HepG2 (cell line): ENCODE data around the gene UTP3. TPM values are rescaled to one million over a fixed set of nuclear protein-coding genes. Genes with fewer than 3 reads are reported as not detected.

Experiments
- CBX5 ChIP-seq: sonication (generic); formaldehyde crosslinking; IDR thresholded peaks from 2 replicates; pipeline ENCODE4 v1.4.0; 2020; ENCODE audit warnings: missing genetic modification reagents, borderline replicate concordance
- DNMT1 ChIP-seq: sonication (generic); formaldehyde crosslinking; IDR thresholded peaks from 2 replicates; pipeline ENCODE4 v1.5.1; 2020; ENCODE audit warnings: mild to moderate bottlenecking, missing genetic modification reagents
- GABPA ChIP-seq, 2 experiments: IDR thresholded peaks; 2 replicates each; pipeline ENCODE4 v1.6.1; 2011 to 2016; ENCODE audit warnings: low read depth in 2 of 2, low read length in 1 of 2, missing biosample characterization in 1 of 2, missing genetic modification characterization in 1 of 2
- GLI4 ChIP-seq: sonication (generic); formaldehyde crosslinking; IDR thresholded peaks from 2 replicates; pipeline ENCODE4 v1.5.1; 2020; ENCODE audit warnings: missing genetic modification reagents, mild to moderate bottlenecking, moderate library complexity, borderline replicate concordance
- HMGA1 ChIP-seq: sonication (generic); formaldehyde crosslinking; conservative IDR thresholded peaks from 2 replicates; pipeline ENCODE4 v1.4.0; 2020; ENCODE audit warnings: missing genetic modification reagents
- MAZ ChIP-seq, 2 experiments: sonication (generic) in 1 of 2; formaldehyde crosslinking in 1 of 2; IDR thresholded peaks; 2 replicates each; pipeline versions ENCODE4 v1.5.0 to v1.6.1; 2012 to 2020; ENCODE audit warnings: low read depth in 2 of 2, mild to moderate bottlenecking in 2 of 2, borderline replicate concordance in 1 of 2, improper control_type of control experiment in 1 of 2, low read length in 1 of 2, missing genetic modification reagents in 1 of 2, moderate library complexity in 1 of 2
- NFKB2 ChIP-seq: sonication (generic); formaldehyde crosslinking; IDR thresholded peaks from 2 replicates; pipeline ENCODE4 v1.4.0; 2020; ENCODE audit warnings: missing genetic modification reagents, borderline replicate concordance
- NFYB ChIP-seq: sonication (generic); formaldehyde crosslinking; IDR thresholded peaks from 2 replicates; pipeline ENCODE4 v1.4.0; 2020; ENCODE audit warnings: missing genetic modification reagents
- RAD51 ChIP-seq: fragments of 450-650 bp; IDR thresholded peaks from 2 replicates; pipeline ENCODE4 v1.6.1; 2016; ENCODE audit warnings: borderline replicate concordance
- SALL1 ChIP-seq: sonication (generic); formaldehyde crosslinking; IDR thresholded peaks from 2 replicates; pipeline ENCODE4 v1.8.0; 2022; ENCODE audit warnings: mild to moderate bottlenecking, missing genetic modification reagents
- STAG1 ChIP-seq: sonication (generic); formaldehyde crosslinking; IDR thresholded peaks from 2 replicates; pipeline ENCODE4 v1.4.0; 2020; ENCODE audit warnings: missing genetic modification reagents
- ZC3H4 ChIP-seq: sonication (generic); formaldehyde crosslinking; IDR thresholded peaks from 2 replicates; pipeline ENCODE4 v1.4.0; 2020; ENCODE audit warnings: missing genetic modification reagents, borderline replicate concordance
- ZNF160 ChIP-seq: sonication (generic); formaldehyde crosslinking; IDR thresholded peaks from 2 replicates; pipeline ENCODE4 v1.8.0; 2022; ENCODE audit warnings: mild to moderate bottlenecking, inconsistent platforms, missing genetic modification reagents
- ZNF337 ChIP-seq: sonication (generic); formaldehyde crosslinking; IDR thresholded peaks from 2 replicates; pipeline ENCODE4 v1.5.1; 2020; ENCODE audit warnings: missing genetic modification reagents, low read depth, mild to moderate bottlenecking, borderline replicate concordance
- ZNF776 ChIP-seq: sonication (generic); formaldehyde crosslinking; IDR thresholded peaks from 2 replicates; pipeline ENCODE4 v1.4.0; 2020; ENCODE audit warnings: mild to moderate bottlenecking, missing genetic modification reagents
- ZXDC ChIP-seq: sonication (generic); formaldehyde crosslinking; IDR thresholded peaks from 2 replicates; pipeline ENCODE4 v1.5.0; 2020; ENCODE audit warnings: mild to moderate bottlenecking, missing genetic modification reagents
- polyA plus RNA-seq, 8 experiments: library from polyadenylated mRNA; depleted of rRNA in 3 of 8; stranded (reverse) in 7 of 8; unstranded in 1 of 8; fragments of >200 nt; fragmentation: Illumina TruSeq in 4 of 8; extraction: Trizol in 4 of 8; gene quantifications; 2 replicates each; pipeline versions ENCODE4 v1.2.1 to v1.2.3, GENCODE V29; 2011 to 2016; ENCODE audit warnings: low read depth in 4 of 8, missing spikeins in 1 of 8, mixed read lengths in 1 of 8; ENCODE audit not compliant: insufficient read depth in 1 of 8
- total RNA-seq, 5 experiments: library from RNA; depleted of rRNA; stranded (reverse); fragments of >200 nt; fragmentation: Illumina TruSeq; extraction: Trizol; gene quantifications; 2 replicates each; pipeline ENCODE4 v1.2.3, GENCODE V29; 2016; ENCODE audit warnings: low read depth in 1 of 5
- TF ChIP-seq, protein P1 (sequence below), 2 experiments: sonication (generic) in 1 of 2; formaldehyde crosslinking in 1 of 2; IDR thresholded peaks; 2 replicates each; pipeline versions ENCODE4 v1.6.1 to v1.9.0; 2014 to 2022; ENCODE audit warnings: antibody characterized with exemption in 1 of 2, borderline replicate concordance in 1 of 2, inconsistent platforms in 1 of 2, low read depth in 1 of 2, missing genetic modification reagents in 1 of 2

The UTP3 gene
- total and polyA plus RNA-seq, 2 of the 13 experiments (the other 11 are each of a cell fraction or from before 2014, with no cell fraction given) = 6.9 to 19.5 TPM

DNA sequence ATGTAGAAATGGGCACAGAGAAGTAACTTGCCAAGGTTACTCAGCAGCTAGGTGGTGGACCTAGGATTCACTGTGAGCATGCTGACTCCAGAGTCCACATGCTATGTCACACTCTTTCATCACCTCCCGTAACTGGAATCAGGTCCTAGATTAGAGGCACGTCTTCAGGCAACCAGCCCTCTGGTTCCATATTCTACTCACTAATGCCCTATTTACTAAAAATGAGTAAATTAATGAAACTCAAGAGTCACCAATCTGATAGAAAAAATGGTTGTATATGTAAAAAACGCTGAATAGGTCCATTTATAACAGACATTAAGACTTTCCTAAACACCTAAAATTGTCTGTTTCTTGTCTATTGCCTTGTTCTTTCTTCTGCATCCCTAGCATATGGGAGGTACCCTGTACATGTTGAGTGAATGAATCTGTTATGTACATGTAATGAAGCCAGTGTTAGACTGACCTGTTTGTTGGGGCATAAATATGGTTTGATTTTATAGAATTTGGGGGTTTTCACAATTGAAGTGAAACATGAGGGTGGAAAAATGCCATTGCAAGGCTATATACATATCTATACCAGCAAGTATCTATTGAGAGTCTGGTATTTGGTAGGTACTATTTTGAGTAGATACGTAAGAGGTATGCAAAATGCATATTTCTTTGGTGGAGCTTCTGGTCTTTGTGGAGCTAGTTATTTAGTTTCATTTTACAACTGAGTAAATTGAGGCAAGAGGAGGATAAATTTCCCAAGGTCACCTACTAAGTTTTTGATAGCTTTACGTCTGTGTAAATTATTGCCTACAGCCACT is 26.0 kb downstream of the UTP3 start (continued):
- TF ChIP-seq, protein P1, sequence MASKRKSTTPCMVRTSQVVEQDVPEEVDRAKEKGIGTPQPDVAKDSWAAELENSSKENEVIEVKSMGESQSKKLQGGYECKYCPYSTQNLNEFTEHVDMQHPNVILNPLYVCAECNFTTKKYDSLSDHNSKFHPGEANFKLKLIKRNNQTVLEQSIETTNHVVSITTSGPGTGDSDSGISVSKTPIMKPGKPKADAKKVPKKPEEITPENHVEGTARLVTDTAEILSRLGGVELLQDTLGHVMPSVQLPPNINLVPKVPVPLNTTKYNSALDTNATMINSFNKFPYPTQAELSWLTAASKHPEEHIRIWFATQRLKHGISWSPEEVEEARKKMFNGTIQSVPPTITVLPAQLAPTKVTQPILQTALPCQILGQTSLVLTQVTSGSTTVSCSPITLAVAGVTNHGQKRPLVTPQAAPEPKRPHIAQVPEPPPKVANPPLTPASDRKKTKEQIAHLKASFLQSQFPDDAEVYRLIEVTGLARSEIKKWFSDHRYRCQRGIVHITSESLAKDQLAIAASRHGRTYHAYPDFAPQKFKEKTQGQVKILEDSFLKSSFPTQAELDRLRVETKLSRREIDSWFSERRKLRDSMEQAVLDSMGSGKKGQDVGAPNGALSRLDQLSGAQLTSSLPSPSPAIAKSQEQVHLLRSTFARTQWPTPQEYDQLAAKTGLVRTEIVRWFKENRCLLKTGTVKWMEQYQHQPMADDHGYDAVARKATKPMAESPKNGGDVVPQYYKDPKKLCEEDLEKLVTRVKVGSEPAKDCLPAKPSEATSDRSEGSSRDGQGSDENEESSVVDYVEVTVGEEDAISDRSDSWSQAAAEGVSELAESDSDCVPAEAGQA (IDR thresholded peaks at IDR 0.05; ENCODE audit: low read depth) = no peak
- TF ChIP-seq, protein P1 (CRISPR knock-in tag; IDR thresholded peaks at IDR 0.05; ENCODE audit: borderline replicate concordance) = no peak
- no peak for TF ChIP-seq NFYB
- no peak for TF ChIP-seq HMGA1 (CRISPR knock-in tag)
- TF ChIP-seq SALL1 = peak; percentile 43; the same call in 1 of the 2 replicates
- TF ChIP-seq MAZ (IDR thresholded peaks at IDR 0.05; ENCODE audit: borderline replicate concordance, low read depth, low read length) = no peak
- no peak for TF ChIP-seq MAZ (CRISPR knock-in tag; IDR thresholded peaks at IDR 0.05; ENCODE audit: low read depth)
- no peak for TF ChIP-seq ZXDC (CRISPR knock-in tag)
- no peak for TF ChIP-seq DNMT1 (CRISPR knock-in tag)
- TF ChIP-seq ZNF776 (CRISPR knock-in tag) = no peak
- TF ChIP-seq NFKB2 (CRISPR knock-in tag) = no peak
- TF ChIP-seq CBX5 = 0 out of 2 replicates have a peak, but pooled peaks have one; percentile 42
- no peak for TF ChIP-seq STAG1 (CRISPR knock-in tag)
- TF ChIP-seq GLI4 (CRISPR knock-in tag) = no peak
- TF ChIP-seq ZNF160 = no peak
- no peak for TF ChIP-seq RAD51
- no peak for TF ChIP-seq ZNF337 (CRISPR knock-in tag)
- no peak for TF ChIP-seq ZC3H4 (CRISPR knock-in tag)
- no peak for TF ChIP-seq GABPA (IDR thresholded peaks at IDR 0.05; ENCODE audit: low read depth, low read length)
- TF ChIP-seq GABPA (CRISPR knock-in tag; IDR thresholded peaks at IDR 0.05; ENCODE audit: low read depth) = no peak
